GM18870 (cell line): ENCODE results near the gene IL36A.

Experiments used
- ATAC-seq: cut with Tn5 transposase; IDR thresholded peaks from one replicate; pipeline ENCODE4 v1.9.1; 2021; ENCODE audit warnings: moderate library complexity; ENCODE audit not compliant: unreplicated experiment

Gene IL36A

DNA sequence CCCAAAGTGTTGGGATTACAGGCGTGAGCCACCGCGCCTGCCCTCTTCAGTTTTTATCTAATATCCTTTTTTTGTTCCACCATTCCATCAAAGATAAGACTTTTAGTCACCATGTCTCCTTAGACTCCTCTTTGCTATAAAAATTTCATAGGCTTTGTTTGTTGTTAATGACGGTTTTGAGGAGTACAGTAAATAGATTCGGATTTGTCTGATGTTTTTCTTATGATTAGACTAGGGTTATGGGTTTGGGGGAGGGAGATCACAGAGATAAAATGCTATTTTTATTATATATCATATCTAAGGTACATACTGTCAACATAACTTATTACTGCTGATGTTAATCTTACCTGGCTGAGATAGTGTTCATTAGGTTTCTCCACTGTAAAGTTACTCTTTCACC, 41.2 kb downstream of the IL36A start:
- ATAC-seq, result no peak

GRCh38 chr2:113050921-113051895, 45.9 kb downstream of the IL36A start:
- no peak for ATAC-seq

- no peak for ATAC-seq
These were observed 47.2 kb downstream of the IL36A start, which contains the start of gene IL36B for GRCh38 chr2:113052396-113052917. Gene IL36B (minus strand): TSS chr2:113052867.

DNA sequence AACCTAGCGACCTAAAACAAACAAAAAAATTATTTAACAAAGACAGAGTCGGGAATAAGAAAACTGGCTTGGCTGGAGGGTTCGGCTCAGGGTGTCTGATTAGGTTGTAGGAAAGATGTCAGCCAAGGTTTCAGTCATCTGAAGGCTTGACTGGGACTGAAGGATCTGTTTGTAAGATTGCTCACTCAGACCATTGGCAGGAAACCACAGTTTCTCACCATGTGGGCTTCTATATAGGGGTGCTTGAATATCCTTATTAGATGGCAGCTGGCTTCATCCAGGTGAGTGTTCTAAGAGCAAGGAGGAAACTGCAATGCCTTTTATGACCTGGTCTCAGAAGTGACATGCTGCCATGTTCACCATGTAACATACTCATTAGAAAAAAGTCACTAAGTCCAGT, 48.4 kb downstream of the IL36A start:
- ATAC-seq, result no peak

DNA sequence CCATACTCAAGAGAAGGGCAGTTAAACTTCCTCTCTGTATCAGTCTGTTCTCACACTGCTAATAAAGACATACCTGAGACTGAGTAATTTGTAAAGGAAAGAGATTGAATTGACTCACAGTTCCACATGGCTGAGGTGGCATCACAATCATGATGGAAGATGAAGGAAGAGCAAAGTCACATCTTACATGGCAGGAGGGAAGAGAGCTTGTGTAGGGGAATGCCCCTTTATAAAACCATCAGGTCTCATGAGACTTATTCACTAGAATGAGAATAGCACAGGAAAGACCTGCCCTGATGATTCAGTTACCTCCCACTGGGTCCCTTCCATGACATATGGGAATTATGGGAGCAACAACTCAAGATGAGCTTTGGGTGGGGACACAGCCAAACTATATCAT, 48.8 kb downstream of the IL36A start:
- ATAC-seq, result no peak

DNA sequence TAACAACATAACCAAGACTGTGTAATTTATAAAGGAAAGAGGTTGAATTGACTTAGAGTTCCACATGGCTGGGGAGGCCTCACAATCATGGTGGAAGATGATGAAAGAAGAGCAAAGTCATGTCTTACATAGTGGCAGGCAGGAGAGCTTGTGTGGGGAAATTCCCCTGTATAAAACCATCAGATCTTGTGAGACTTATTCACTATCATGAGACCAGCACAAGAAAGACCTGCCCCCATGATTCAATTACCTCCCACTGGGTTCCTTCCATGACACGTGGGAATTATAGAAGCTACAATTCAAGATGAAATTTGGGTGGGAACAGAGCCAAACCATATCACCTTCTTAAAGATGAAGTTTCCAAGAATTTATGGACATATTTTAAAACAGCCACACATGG, 51.3 kb downstream of the IL36A start:
- ATAC-seq, result no peak

DNA sequence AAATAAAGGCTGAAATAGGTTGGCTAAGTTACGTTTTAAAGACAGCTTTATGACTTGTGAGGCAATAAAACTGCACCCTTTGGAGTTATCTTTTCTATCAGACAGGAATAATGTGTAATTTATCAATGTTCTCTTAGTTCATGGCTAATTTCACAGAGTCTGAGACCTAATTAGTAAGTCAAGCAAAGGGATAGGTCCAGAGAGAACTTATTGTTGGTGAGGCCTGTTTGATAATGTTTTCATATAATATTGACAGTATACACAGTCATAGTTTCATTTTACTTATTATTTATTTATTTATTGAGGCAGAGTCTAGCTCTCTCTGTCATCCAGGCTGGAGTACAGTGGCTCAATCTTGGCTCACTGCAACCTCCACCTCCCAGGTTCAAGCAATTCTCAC, 51.9 kb downstream of the IL36A start:
- no peak for ATAC-seq
